CD1c-positive myeloid dendritic cell (primary cell): ENCODE measurements around the gene ATP11A.

Source experiments
- DNase-seq: peaks from one replicate; pipeline ENCODE4 v3.0.0-alpha.2; 2016; ENCODE audit errors: extremely low spot score

Gene ATP11A

DNA sequence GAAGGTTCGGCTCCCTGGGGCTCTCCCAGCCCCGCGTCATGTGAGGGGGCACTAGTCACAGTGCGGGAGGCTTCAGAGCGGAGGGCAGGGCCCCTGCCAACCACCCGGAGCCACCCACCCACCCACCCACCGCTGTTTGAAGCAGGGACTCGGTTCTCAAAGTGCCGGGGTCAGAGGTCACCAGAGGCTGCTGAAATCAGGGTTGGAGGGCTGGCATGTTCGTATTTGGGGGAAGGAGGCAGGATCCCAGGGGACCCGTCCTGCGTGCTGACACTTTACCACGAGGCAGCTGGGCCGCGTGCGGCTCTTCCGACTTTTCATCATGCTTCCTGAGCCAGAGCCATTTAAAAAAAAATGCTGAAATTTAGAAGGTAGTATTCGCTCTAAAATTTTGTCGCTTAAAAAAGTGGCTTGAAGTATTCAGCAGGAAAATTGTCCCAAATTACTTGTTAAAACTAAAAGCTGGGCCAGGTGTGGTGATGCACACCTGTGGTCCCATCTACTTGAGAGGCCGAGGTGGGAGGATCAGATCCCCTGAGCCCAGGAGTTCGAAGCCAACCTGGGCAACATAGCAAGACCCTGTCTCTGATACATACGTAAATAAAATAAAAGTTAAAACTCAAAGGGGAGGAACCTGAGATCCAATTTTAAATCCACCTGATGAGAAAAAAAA, 21.2 kb downstream of the ATP11A start:
- DNase-seq: no peak

DNA sequence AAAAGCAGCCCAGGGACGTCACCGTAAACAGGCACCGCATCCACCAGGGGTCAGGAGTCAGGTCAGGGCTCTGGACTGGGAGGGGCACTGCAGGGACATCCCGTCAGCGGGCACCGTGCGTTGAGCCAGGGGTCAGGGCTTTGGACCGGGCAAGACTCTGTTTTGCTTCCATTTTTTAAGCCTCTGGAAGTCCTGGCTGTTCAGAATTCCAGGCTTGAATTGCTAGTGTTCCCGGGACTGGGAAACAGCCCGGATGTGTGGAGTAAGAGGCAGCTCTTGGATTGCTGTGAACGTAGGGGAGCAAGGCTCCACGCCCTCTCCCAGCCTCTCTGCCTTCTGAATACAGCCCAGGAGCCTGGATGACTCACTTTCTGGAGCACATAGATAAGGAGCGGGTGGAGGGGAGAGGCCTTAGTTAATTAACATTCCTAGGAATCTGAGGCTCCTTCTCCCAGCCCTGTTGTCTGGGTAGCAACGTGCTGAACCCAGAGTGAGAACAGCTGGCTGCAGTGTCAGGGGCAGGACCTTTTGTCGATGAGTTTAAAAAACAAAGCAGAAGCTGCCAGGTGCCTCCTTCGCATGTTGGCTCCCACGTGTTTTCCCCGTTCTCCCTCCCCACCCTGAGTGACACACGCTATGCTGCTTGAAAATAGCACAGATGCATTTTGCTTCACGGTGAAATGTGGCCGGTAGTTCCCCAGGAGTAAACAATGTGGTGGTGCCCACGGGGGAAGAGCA, 21.9 kb downstream of the ATP11A start:
- peak; percentile 28 for DNase-seq

DNA sequence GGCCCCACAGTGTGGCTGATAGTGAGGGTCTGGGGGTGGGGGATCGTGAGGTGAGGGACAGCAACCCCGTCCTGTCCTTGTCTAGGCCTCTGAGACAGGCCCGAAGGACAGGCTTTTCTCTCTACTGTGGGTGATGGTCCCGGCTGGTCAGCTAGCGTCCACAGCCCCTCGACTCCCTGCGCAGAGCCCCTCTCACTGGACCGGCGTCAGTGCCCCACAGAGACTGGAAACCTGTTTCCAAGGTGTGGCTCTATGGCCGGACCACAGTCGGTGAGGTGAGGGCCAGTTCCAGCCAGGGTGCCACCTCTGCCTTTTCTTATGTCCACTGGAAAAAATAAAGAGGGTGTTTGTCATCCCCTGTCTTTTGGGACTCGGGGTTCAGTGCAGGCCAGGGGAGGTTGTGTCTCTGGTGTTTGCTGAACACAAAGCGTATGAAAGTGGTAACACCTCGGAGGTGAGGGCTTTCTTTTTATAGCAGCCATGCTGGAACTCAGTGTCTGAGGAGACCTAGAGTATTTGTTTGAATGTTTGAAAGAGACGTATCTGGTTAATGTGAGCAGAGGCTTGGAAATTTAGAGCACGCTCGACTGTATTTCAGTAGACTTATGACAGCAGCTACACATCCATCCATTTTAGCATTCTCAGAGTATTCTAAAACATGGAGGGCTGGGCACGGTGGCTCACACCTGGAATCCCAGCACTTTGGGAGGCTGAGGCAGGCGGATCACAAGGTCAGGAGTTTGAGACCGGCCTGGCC, 22.8 kb downstream of the ATP11A start:
- no peak for DNase-seq

DNA sequence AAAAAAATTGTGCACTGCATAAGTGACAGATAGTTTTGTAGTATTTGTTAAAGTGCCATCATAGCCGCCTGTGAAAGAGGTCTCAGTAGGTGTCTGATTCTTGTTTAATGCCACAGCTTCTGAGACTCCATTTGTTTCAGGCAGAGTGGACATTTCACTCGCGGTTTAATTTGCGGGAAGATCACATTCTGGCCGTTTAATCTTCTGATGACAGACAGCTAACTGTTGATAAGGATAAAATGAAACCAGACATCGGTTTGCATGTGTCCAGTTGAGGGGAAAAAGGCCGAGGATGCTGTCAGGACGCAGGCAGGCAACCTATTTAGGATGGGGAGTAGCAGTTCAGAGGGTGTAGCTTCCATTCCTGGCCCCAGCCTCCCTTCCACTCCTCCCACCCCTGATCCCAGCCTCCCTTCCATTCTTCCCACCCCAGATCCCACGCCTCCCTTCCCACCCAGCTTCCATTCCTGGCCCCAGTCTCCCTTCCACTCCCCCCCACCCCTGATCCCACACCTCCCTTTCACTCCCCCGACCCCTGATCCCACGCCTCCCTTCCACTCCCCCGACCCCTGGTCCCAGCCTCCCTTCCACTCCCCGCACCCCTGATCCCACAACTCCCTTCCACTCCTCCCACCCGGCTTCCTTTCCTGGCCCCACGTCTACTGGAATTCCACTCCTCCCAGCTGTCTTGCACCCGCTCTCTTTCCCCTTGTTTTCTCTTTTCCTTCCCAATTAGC, 23.8 kb downstream of the ATP11A start:
- DNase-seq: no peak

DNA sequence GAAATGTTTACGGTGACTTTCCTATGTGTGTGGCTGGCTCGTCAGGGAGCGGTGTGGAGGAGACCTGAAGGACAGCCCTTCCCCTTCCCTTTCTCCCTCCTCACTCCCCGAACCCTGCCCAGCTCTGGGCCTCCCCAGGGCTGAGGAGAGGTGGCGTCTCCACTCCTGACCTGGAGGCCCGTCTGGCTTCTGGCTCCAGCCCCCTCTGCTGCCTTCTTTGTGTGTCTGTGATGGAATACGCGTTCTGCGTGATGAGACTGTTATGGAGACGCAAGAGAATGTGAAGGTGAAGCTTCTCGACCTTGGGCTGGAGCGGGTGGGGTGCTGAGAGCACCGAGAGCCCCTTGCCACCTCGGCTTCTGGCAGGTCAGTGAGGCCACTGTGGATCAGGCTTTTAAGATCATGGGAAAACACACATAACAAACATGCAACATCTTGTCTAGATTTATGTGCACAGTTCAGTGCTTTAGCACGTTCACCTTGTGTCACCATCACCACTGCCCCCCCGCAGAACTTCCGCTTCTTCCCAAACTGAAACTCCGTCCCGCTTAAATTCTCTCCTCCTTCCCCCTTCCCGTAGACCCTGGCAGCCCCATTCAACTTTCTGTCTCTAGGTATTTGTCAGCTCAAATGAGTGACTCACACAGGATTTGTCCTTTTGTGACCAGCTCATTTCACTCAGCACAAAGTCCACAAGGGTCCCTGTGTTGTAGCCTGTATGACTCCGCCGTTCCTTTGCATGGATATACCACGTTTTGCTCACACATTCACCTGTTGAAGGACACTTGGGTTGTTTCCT, 24.7 kb downstream of the ATP11A start:
- no peak for DNase-seq

DNA sequence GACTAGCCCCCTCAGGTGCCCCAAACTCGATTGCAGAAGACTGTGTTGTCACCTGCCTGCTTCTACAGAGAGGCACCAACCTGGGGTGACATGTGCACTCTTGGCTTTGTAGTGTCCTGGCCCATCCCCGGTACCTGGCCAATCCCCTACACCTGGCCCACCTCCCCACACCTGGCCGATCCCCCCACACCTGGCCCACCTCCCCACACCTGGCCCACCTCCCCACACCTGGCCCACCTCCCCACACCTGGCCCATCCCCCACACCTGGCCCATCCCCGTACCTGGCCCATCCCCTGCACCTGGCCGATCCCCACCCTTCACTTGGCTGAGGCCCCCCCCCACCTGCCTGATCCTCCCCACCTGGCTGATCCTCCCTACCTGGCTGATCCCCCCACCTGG, 25.4 kb downstream of the ATP11A start:
- no peak for DNase-seq

DNA sequence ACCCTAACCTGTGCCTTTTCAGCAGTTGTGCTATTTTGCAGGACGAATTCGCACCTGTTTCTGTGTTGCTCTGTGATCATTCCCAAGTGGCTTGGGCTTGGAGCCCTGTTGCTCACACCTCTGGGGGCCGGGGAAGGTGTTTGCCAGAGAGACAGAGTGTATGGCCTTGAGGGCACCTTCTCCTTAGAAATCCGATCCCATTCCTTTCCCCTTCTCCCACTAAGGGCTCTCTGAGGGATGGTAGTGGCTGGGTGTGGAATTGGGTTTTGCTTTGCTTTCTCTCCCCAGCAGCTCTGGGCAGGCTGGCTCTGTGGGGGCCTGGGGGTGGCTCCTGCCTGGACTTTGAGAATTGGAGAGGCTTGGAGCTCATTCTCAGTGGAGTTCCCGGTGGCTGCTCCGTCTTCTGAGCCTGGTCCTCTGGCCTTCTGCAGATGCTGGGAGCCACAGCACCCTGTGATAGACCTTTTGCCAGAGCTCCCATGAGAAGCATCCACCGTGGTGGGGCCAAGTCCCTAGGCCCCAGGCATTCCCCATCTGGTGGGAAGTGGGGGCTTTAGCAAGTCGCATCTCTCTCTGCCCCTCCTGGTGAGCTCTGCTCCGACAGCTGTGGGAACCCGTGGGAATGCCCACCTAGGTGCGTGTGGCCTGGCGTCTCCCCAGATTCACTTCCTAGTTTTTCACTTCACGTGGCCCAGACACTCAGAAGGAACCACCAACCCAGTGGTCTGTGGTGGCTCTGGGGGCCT, 26.1 kb downstream of the ATP11A start:
- DNase-seq: no peak

DNA sequence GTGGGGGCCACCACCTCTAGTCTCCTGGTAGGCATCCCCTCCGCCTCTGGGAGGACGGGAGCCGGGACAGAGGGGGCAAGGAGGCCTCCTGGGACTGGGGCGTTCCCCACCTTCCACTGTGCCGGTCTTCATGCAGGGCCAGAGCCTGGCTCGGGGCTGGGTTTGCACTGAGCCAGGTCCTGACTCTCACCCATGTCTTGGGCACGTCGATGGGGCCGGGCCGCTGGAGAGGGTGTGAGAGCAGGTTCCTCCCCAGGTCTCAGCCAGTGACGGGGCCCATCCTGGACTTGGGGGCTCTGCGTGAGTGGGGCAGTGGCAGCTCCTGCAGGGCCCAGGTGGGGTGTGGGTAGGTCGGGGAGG, 26.6 kb downstream of the ATP11A start:
- no peak for DNase-seq

DNA sequence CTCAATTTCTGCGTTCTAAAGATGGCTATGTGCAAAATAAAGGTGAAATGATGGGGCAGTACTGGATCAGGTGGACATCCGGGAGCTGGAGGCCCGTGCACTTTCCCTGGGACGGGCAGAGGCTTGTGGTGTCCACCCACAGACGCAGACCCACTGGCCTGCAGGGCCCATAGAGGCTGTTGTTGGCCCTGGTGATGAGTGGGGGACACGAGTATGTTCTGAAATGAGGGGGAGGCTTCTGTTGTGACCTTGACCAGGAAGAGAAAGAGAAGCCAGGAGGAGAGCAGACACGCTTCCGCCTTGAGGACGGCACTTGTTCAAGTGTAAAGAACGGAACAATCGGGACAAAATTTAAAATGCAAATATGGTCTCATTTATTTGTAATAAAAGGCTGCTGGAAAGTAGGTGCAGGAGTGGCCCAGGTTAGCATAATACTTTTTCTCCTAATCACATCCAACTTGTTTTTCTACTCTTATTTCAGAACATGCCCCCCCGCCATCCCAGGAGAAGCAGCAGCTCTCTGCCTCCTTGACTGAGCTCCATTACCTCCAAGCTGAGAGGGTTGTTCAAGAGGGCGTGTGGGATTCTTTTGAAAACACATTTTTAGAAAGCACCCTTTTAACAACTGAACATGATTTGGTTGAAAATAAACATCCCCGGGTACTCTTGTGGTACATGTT, 27.1 kb downstream of the ATP11A start:
- no peak for DNase-seq

DNA sequence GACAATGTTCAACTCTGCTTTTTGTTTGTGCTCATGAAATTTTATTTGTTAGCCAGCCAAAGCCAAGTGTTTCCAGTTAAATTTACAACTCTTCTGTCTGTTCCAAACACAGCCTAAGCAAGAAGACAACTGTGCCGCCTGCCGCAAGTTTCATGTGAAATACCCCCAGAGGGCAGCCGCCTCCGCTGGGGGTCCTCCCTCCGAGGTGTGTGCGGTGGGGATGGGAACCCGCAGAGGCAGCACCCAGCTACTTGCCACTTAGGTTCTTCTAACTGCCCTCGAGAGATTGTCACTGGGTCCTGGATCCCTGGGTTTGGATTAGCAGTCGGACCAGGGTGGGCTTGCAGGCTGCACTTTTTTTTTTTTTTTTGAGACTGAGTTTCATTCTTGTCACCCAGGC, 28.5 kb downstream of the ATP11A start:
- no peak for DNase-seq

DNA sequence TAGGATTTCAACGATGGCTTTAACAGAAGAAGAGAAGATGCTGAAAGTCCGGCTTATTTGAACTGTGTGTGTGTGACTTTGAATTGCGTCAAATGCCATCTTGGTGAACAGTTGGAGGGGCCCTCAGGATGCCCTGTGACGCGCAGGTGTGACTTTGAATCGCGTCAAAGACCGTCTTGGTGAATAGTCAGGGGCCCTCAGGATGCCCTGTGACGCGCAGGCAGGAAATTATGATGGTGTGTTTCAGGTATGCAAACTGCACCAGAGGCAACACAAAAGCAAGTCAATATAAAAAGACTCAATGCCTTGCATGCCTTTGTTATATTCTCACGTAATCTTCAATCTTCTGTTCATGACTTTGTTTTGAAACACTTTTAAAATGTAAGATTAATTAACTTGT, 29.2 kb downstream of the ATP11A start:
- no peak for DNase-seq

DNA sequence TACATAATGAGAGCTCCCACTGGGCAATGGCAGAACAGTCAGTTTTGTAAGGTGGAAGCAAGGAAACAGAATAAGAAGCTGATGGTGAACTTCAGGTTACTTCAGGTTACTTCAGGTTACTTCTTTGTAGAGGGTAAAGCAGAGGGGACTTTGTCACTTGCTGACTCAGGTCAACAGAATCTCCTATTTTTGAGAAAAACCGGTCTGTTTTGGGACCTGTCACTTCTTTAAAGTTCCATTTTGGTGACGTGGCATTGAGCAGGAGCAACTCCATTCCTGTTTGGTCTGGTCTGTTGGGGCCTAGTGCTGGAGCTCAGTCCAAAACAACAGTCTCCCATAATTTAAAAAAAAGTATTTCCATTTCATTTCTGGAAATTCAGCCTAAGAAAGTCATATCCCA, 29.7 kb downstream of the ATP11A start:
- DNase-seq: no peak

DNA sequence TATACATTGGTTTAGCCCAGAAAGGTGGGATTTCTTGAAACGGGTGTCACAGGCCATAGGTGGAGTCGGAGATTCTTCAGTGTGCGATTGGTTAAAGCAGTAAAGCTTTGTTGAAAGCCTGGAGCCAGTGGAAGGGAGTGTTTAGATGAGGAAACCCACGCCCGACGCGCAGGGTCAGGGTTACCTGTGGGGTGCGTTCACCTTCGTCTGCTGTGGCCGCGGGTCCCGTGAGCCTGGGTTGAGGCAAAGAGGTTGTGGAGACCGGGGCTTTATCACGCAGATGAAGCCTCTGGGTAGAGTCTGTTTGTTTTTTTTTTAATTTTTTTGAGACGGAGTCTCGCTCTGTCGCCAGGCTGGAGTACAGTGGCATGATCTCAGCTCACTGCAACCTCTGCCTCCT, 30.4 kb downstream of the ATP11A start:
- no peak for DNase-seq

DNA sequence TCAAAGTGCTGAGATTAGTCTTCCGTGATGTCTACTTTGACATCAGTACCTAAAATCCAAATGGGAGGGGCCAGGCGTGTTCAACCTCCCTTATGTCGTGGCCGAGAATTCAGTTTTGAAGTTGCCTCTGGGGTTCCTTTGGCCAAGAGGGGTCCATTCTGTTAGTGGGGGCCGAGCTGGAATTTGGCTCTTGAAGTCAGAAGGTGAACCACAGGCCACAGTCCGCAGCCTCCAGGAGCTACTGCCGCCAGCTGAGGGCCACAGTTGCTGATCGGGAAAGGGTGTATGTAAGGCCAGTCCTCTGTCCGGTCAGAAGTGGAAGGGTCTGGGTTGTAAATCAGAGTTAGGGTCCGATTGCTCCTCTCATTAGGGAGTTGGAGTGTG, 31.0 kb downstream of the ATP11A start:
- no peak for DNase-seq

DNA sequence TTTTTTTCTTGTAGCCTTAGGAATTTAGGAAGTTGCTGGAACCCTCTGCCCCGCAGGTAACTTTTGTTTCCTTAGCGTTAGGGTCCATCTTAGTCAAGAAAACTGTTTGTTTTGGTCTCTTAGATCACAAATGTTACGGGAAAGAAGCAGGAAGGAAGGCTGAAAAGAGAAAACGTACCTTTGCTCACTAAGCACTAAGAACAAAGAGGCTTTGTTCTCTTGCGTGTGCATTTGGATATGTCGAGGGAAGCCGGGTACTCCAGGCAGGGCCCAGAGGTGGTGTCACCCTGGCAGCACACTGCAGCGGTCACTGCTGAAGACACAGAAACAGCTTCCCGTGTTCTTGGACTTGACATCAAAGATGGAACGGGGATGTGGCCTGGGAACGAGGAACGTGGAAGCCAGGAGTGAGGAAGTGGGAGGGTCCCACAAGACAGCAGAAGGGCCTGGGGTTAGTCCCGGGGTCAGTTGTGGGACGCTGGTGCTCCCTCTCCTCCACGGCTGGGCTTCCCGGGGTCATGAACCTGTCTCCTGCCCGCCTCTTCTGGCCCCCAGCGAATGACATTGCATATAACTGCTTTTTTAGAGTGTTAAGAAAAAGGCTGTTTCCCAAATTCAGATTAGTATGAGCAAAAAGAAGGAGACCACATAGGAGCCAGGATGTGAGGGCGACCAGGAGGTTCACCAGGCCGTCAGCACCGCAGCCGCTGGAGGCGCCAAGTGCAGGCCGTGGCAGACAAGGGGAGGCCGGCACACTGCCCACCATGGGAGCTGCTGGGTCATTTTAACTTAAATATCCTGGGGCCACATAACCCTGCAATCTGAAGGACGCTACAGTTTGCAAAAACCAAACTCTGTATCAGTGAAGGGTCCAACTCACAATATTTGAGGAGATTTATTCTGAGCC, 31.6 kb downstream of the ATP11A start:
- no peak for DNase-seq

DNA sequence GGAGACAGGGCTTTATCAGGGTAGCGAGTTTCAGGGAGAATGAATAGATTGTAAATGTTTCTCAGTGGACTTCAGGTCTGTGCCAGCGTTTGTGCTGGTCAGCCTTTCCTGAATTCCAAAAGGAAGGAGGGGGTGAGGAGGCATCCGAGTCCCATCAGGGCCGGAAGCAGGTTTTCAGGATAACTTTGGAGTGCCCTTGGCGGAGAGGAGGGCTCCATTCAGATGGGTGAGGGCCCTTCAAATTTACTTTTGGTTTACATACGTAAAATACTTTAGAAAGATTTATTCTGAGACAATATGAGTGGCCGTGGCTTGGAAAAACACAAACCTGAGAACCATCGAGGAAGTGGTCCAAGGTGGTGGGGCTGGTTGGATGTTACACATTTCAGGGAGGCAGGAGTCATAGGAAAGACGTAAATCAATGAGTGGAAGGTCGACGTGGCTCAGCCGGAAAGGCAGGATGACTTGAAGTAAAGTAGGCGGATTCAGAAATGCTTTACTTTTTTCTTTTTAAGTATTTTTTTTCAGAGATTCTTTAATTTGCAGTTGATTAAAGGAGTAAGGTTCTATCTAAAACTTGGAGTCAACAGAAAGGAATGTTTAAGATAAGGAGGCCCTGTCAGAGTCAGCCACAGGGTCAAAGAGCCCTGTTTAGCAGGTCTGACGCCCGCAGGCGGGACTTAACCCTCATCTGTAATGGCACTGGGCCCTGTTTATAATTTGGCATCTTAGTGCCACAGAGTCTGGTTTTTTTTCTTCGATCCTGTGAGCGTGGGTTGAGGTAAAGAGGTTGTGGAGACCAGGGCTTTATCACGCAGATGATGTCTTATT, 32.8 kb downstream of the ATP11A start:
- DNase-seq: no peak

DNA sequence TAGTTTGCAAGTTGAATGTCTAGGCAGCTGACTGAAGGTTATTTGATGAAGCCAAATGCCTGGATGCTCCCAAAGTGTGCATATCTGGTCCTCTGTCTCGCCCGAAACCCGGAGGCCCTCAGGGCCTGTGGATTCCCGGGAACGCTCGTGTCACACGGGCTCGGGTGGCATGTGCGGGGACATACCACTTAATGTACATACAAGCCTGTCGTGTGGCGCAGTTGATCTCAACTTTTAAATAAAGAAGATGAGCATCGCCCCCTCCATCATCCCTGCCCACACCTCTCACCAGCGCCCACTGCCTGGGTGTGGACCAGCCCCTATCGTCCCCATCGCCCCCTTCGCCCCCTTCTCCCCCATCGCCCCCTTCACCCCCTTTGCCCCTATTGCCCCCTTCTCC, 33.9 kb downstream of the ATP11A start:
- DNase-seq: no peak

DNA sequence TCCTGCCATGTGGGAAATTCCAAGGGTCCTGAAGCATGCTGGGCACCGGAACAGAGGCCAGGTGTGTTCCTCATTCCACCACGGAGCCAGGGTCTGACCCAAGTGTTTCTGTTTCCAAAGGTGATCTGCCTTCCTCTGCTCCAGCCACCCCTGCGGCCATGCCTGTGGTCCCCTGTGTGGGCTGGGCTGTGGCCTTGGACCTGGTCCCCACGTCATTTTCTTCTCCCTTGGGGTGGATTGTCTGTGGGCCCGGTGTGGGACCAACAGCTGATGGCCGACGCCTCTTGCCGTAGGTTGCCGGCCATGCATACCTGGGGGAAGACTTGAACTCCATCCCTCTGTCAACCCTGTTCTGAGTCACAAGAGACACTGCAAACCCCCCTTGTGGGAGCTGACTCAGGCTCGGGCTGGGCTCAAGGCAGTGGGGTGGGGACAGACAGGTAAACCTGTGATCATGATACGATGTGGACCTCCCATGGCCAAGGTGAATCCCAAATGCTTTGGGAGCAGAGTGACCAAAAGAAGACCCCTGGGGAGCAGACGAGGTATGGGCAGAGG, 35.0 kb downstream of the ATP11A start:
- DNase-seq: no peak
